ENCODE results near the gene OLFM1. TPM values are rescaled to one million over a fixed set of nuclear protein-coding genes. Genes with fewer than 3 reads are reported as not detected.

The OLFM1 gene
- total RNA-seq, 2 donors from 2014 or later, result 7.6 to 9.7 TPM

- no peak for TF ChIP-seq CTCF (IDR thresholded peaks at IDR 0.05)
- H3K27ac ChIP-seq, result no peak overlapping the region
These were observed 14.0 kb downstream of the OLFM1 start for GRCh38 chr9:135101486-135101885.

GRCh38 chr9:135101926-135102325 lies 14.5 kb downstream of the OLFM1 start:
- H3K4me3 ChIP-seq, result no peak overlapping the region
- H3K4me1 ChIP-seq, result peaks cover 0 to 10% of the 10 kb centered on the region in 2 donors
- H3K9me3 ChIP-seq, result no peaks in the 10 kb centered on the region
- H3K27ac ChIP-seq, result no peak overlapping the region
- no peak for DNase-seq (ENCODE audit: low spot score)
- H3K36me3 ChIP-seq, result no peaks in the 10 kb centered on the region
- TF ChIP-seq CTCF (IDR thresholded peaks at IDR 0.05), result no peak
- H3K27me3 ChIP-seq, result no peaks in the 10 kb centered on the region

More at GRCh38 chr9:135101486-135101885, 14.0 kb downstream of the OLFM1 start:
- H3K4me3 ChIP-seq, result no peak overlapping the region
- no peaks in the 10 kb centered on the region for H3K9me3 ChIP-seq
- no peaks in the 10 kb centered on the region for H3K27me3 ChIP-seq
- DNase-seq (ENCODE audit: low spot score), result no peak
- H3K4me1 ChIP-seq, result peaks cover 0 to 10% of the 10 kb centered on the region in 2 donors
- H3K36me3 ChIP-seq, result no peaks in the 10 kb centered on the region

- Histone ChIP-seq H3K4me1 (peaks cover 0 to 10% of the 10 kb centered on the region in 2 donors), H3K36me3 (no peaks in the 10 kb centered on the region), H3K27me3 (no peaks in the 10 kb centered on the region), H3K9me3 (no peaks in the 10 kb centered on the region), H3K4me3 (no peak overlapping the region), H3K27ac (no peak overlapping the region)
- no peak for TF ChIP-seq CTCF (IDR thresholded peaks at IDR 0.05)
- DNase-seq (ENCODE audit: low spot score), result no peak
These were observed 14.9 kb downstream of the OLFM1 start for GRCh38 chr9:135102331-135102730.

GRCh38 chr9:135103001-135103446 lies 15.6 kb downstream of the OLFM1 start:
- Histone ChIP-seq H3K4me1 (peaks cover 0 to 10% of the 10 kb centered on the region in 2 donors), H3K27me3 (no peaks in the 10 kb centered on the region), H3K27ac (no peak overlapping the region), H3K4me3 (no peak overlapping the region), H3K9me3 (no peaks in the 10 kb centered on the region), H3K36me3 (no peaks in the 10 kb centered on the region)
- no peak for TF ChIP-seq CTCF (IDR thresholded peaks at IDR 0.05)
- DNase-seq (ENCODE audit: low spot score), result no peak

- no peak for DNase-seq (ENCODE audit: low spot score)
- peaks cover 0 to 10% of the 10 kb centered on the region in 2 donors for H3K4me1 ChIP-seq
- H3K27ac ChIP-seq, result no peak overlapping the region
- H3K36me3 ChIP-seq, result no peaks in the 10 kb centered on the region
- H3K27me3 ChIP-seq, result no peaks in the 10 kb centered on the region
- H3K4me3 ChIP-seq, result no peak overlapping the region
- H3K9me3 ChIP-seq, result no peaks in the 10 kb centered on the region
- no peak for TF ChIP-seq CTCF (IDR thresholded peaks at IDR 0.05)
These were observed 16.6 kb downstream of the OLFM1 start for GRCh38 chr9:135103931-135104639.

- no peak for TF ChIP-seq CTCF (IDR thresholded peaks at IDR 0.05)
- H3K9me3 ChIP-seq, result no peaks in the 10 kb centered on the region
- no peak overlapping the region for H3K27ac ChIP-seq
- no peak for DNase-seq (ENCODE audit: low spot score)
- H3K27me3 ChIP-seq, result no peaks in the 10 kb centered on the region
- H3K4me3 ChIP-seq, result no peak overlapping the region
- H3K4me1 ChIP-seq, result peaks cover 0 to 10% of the 10 kb centered on the region in 2 donors
- no peaks in the 10 kb centered on the region for H3K36me3 ChIP-seq
These were observed 17.3 kb downstream of the OLFM1 start for GRCh38 chr9:135104761-135105160.

Measured in right atrium auricular region (tissue), 2 donors.